ENCODE measurements around the gene ZBTB46. TPM values are rescaled to one million over a fixed set of nuclear protein-coding genes. Genes with fewer than 3 reads are reported as not detected.

The ZBTB46 gene
- total RNA-seq, 1 experiment from 2014 or later: 9.5 TPM

GRCh38 chr20:63698739-63699465, 132.2 kb downstream of the ZBTB46 start:
- peak overlapping the region; percentile 30 for H3K27ac Mint-ChIP-seq (ENCODE audit: unreplicated experiment)
- DNase-seq: peak; percentile 41 to 67
- H3K27me3 Mint-ChIP-seq (ENCODE audit: insufficient read depth, unreplicated experiment): peaks cover 2% of the 10 kb centered on the region
- ChIA-PET POLR2A (interaction anchor here (1.6 kb wide), 1 partner anchor 9 kb away, joined by 5 read pairs; the partner anchor contains the start of genes ARFRP1 and ZGPAT), CTCF (interaction anchor here (0.6 to 1.2 kb wide), 2 partner anchors 9 to 53 kb away, joined by 3 to 8 read pairs; partner anchors contain the start of genes ARFRP1 and ZGPAT)
- peaks cover 100% of the 10 kb centered on the region for H3K36me3 Mint-ChIP-seq (ENCODE audit: insufficient read depth, unreplicated experiment)
- no peaks in the 10 kb centered on the region for H3K9me3 Mint-ChIP-seq (ENCODE audit: unreplicated experiment)
- no peak for TF ChIP-seq CTCF (IDR thresholded peaks at IDR 0.05; ENCODE audit: insufficient read depth in 1 of 2, low read depth in 1 of 2, low read length in 1 of 2, severe bottlenecking in 1 of 2, unreplicated experiment in 1 of 2)
- H3K4me1 Mint-ChIP-seq (ENCODE audit: low read depth, unreplicated experiment): peaks cover 11% of the 10 kb centered on the region
- Histone ChIP-seq H3K27me3 (replicated peaks; ENCODE audit: control insufficient read depth, insufficient read depth, low read length) (no peaks in the 10 kb centered on the region), H3K4me3 (ENCODE audit: low read depth, low read length) (no peak overlapping the region), H3K9me3 (peaks cover 3% of the 10 kb centered on the region; the same call in 1 of the 2 replicates), H3K36me3 (ENCODE audit: control insufficient read depth, insufficient read depth, low read length) (no peaks in the 10 kb centered on the region; the same call in 1 of the 2 replicates), H3K4me1 (peaks cover 26% of the 10 kb centered on the region)
- peak overlapping the region; percentile 11 for H3K4me3 Mint-ChIP-seq (ENCODE audit: unreplicated experiment)
- no TSS peak for BruUV-seq (replicated peaks)
- intact Hi-C loops (cut with micrococcal nuclease; ENCODE audit: unreplicated experiment): no loop called here

GRCh38 chr20:63697868-63698545, 133.1 kb downstream of the ZBTB46 start:
- no peaks in the 10 kb centered on the region; the same call in 1 of the 2 replicates for H3K36me3 ChIP-seq (ENCODE audit: control insufficient read depth, insufficient read depth, low read length)
- H3K4me3 ChIP-seq (ENCODE audit: low read depth, low read length): no peak overlapping the region
- H3K36me3 Mint-ChIP-seq (ENCODE audit: insufficient read depth, unreplicated experiment): peaks cover 100% of the 10 kb centered on the region
- H3K9me3 ChIP-seq: peaks cover 3% of the 10 kb centered on the region; the same call in 1 of the 2 replicates
- no peaks in the 10 kb centered on the region for H3K27me3 ChIP-seq (replicated peaks; ENCODE audit: control insufficient read depth, insufficient read depth, low read length)
- peak; percentile 46 to 61 for DNase-seq
- BruUV-seq (replicated peaks): no TSS peak
- no peak for TF ChIP-seq CTCF (IDR thresholded peaks at IDR 0.05; ENCODE audit: insufficient read depth in 1 of 2, low read depth in 1 of 2, low read length in 1 of 2, severe bottlenecking in 1 of 2, unreplicated experiment in 1 of 2)
- peaks cover 2% of the 10 kb centered on the region for H3K27me3 Mint-ChIP-seq (ENCODE audit: insufficient read depth, unreplicated experiment)
- POLR2A ChIA-PET: interaction anchor here (0.6 to 1.6 kb wide), 2 partner anchors 10 to 161 kb away, joined by 3 to 5 read pairs; partner anchors contain the start of genes ARFRP1, PTK6 and ZGPAT
- H3K9me3 Mint-ChIP-seq (ENCODE audit: unreplicated experiment): no peaks in the 10 kb centered on the region
- peak overlapping the region; percentile 66 for H3K4me3 Mint-ChIP-seq (ENCODE audit: unreplicated experiment)
- CTCF ChIA-PET: interaction anchor here (0.6 to 1.2 kb wide), 2 partner anchors 10 to 54 kb away, joined by 3 to 8 read pairs; partner anchors contain the start of genes ARFRP1 and ZGPAT
- peaks cover 26% of the 10 kb centered on the region for H3K4me1 ChIP-seq
- peak overlapping the region; percentile 94 for H3K27ac Mint-ChIP-seq (ENCODE audit: unreplicated experiment)
- peaks cover 11% of the 10 kb centered on the region for H3K4me1 Mint-ChIP-seq (ENCODE audit: low read depth, unreplicated experiment)
- intact Hi-C loops (cut with micrococcal nuclease; ENCODE audit: unreplicated experiment): no loop called here

- intact Hi-C loops (cut with micrococcal nuclease; ENCODE audit: unreplicated experiment): no loop called here
- peaks cover 100% of the 10 kb centered on the region for H3K36me3 Mint-ChIP-seq (ENCODE audit: insufficient read depth, unreplicated experiment)
- ChIA-PET POLR2A (interaction anchor here (0.6 to 1.7 kb wide), 2 partner anchors 11 to 160 kb away, joined by 3 to 7 read pairs; partner anchors contain the start of genes ARFRP1, PTK6 and ZGPAT), CTCF (no interaction called here)
- H3K4me3 ChIP-seq (ENCODE audit: low read depth, low read length): no peak overlapping the region
- peaks cover 26% of the 10 kb centered on the region for H3K4me1 ChIP-seq
- peak overlapping the region; percentile 94 for H3K27ac Mint-ChIP-seq (ENCODE audit: unreplicated experiment)
- BruUV-seq (replicated peaks): no TSS peak
- H3K36me3 ChIP-seq (ENCODE audit: control insufficient read depth, insufficient read depth, low read length): no peaks in the 10 kb centered on the region; the same call in 1 of the 2 replicates
- no peaks in the 10 kb centered on the region for H3K9me3 Mint-ChIP-seq (ENCODE audit: unreplicated experiment)
- TF ChIP-seq CTCF (IDR thresholded peaks at IDR 0.05; ENCODE audit: insufficient read depth in 1 of 2, low read depth in 1 of 2, low read length in 1 of 2, severe bottlenecking in 1 of 2, unreplicated experiment in 1 of 2): no peak
- peaks cover 2% of the 10 kb centered on the region for H3K27me3 Mint-ChIP-seq (ENCODE audit: insufficient read depth, unreplicated experiment)
- DNase-seq: peak; percentile 38 to 59
- peaks cover 3% of the 10 kb centered on the region; the same call in 1 of the 2 replicates for H3K9me3 ChIP-seq
- H3K4me1 Mint-ChIP-seq (ENCODE audit: low read depth, unreplicated experiment): peaks cover 11% of the 10 kb centered on the region
- H3K27me3 ChIP-seq (replicated peaks; ENCODE audit: control insufficient read depth, insufficient read depth, low read length): no peaks in the 10 kb centered on the region
- peak overlapping the region; percentile 66 for H3K4me3 Mint-ChIP-seq (ENCODE audit: unreplicated experiment)
These were observed 133.7 kb downstream of the ZBTB46 start for GRCh38 chr20:63697357-63697867.

Data from Caco-2 (cell line).